Endometrial microvascular endothelial cells (primary cell): ENCODE results near the gene AKAP13. TPM values are rescaled to one million over a fixed set of nuclear protein-coding genes. Genes with fewer than 3 reads are reported as not detected.
"Not testable (repeated sequence)": the region's sequence is repeated elsewhere in the genome, so short reads cannot be mapped to it uniquely, and the experiment has no call there.

ENCODE experiments used
- in situ Hi-C: cut with HindIII; loops from 2 replicates; pipeline ENCODE4 v1.10.0; 2017; ENCODE audit warnings: low sequenced_read_pairs, low pct_unique_long_range_greater_than_20kb; ENCODE audit errors: inconsistent ontology term
- total RNA-seq: library from RNA; depleted of rRNA; stranded (reverse); fragments of >200 nt; gene quantifications from one replicate; pipeline ENCODE4 v1.2.3, GENCODE V29; 2015; ENCODE audit errors: inconsistent ontology term

Gene AKAP13
- total RNA-seq, 1 donor from 2014 or later, result 27.7 TPM

DNA sequence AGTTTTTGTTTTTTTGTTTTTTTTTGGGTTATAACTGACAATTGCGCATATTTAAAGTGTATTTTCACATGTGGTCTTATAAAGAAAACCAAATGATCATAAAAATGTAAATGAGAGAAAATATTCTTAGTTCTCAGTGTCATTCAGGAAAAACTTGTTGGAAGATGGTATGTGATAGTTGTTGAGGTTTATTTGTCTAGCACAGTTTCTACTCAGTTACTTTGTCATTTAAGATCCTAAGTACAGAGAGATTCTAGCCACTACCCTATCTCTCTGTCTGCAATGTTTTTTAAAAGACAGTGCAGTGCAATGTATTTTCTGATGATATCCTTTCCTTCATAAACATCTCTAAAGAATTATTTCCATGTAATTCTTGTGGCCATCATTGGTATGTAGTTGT, 46.1 kb downstream of the AKAP13 start:
- in situ Hi-C loops, result no loop called here

DNA sequence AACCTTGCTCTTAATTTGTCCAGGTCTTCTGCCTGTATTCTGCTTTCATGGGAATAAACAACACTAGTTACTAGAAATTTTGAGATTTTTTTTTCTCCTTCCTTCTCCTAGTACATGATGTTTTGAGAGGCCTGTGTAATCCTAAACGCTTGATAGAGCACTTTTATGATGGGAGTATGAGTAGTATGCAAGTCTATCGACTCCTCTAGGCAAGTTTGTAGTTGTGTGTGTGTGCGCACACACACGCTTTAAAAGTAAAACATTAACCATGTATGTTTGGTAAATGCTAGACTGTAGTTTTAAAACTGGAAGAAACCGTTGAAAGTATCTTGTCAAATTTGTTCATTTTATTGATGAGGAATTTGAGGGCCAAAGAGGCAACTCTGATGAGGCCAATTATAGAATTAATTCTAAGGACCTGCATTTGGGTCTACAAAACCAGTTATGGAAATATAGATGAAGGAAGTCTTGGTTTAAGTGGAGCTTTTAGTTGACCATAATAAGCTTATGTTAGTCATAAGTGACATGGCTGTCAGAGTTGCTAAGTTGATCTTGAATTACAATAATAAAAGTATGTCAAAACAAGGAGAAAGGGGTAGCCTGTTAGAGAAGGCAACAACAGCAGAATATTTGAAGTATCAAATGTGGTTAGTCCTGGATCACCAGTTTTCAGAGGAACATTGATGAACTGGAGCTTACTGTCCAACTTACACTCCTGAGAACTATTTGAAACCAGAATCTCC, 47.1 kb downstream of the AKAP13 start:
- in situ Hi-C loops, result no loop called here

DNA sequence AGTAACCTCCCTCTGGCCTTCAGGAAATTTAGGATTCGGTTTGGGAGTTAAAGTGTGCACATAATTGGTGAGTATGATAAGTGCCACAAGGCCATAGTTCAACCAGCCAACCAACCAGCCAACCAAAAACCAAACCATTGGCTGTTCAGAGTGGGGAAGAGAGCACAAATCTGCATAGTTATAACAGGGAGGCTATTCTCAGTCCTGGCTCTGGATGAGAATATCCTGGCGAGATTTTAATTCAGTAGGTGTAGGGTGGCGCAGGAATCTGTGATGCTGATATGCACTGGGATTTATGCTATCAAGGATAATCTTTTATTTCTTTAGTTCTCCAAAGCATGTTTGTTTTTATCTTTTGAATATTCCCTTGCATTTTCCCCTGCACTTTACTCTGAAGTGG, 49.1 kb downstream of the AKAP13 start:
- in situ Hi-C loops, result no loop called here

DNA sequence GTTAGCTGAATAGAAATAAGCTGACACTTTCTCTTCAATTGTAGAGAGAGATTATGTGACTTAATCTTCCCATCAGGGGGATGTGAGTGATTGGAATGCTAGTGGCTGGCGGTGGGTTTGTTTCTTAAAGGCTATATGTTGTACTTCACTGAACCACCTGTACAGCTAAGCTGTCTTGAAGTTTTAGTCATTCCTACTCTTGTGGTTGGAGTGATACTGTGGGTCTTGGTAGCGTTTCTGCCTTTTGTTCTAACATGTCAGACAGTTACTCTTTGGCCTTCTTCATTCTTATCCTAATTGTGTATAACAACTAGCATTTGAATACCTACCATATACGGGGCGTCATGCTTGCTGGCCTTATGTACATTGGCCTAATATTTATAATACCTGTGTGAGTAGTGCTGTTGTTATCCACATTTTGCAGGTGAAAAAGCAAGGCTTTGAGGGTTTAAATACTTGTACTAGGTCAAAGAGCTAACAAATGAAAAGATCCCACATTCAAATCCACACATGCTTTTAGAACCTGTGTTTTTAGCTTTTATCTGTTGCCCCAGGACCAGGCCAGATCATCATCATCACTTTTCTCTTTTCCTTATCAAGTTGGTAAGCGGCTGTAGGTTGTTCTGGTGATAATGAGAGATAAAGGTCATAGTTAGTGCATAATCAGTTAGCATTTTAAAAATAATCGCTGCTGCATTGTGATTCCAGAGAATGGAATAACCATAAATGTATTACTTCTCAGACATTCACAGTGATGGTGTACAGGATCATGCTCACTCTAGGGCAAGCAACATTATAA, 50.2 kb downstream of the AKAP13 start:
- in situ Hi-C loops, result no loop called here

DNA sequence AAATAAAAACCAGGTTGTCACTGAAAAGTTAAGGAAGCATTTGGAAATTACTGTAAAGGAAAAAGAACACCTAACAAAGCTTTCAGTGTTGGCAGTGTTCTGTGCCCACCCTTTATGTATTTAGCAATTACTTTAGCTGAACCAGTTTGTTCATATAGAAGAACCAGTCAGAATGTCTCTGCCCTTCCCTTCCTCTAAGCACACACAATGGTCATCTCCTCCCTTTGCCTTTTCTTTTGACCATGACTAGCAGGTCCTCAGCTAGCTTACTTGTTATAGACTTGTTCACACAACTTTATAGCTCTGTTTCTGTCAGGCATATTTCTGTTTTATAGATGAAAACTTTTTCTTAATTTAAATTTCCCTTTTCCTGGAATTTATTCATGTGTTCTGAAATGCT, 59.6 kb downstream of the AKAP13 start:
- in situ Hi-C loops, result no loop called here

DNA sequence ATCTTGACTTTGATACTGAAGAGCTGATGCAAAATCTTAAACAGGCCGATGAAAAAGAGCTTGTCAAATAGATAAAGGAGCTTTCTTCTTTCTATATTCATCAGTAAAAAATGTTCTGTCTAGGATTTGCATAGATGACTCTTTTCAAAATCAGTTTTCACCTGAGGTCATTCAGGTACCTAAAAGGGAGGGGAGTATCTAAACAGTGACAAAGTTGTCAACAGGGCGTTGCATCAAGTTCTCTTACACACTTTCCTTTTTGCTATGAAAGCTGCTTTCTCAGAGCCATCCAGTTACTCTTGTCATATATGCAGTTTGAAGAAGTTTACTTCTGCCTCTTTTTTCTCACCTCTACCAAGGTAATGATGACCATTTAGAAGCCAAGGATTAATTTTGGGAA, 60.0 kb downstream of the AKAP13 start:
- in situ Hi-C loops, result no loop called here

DNA sequence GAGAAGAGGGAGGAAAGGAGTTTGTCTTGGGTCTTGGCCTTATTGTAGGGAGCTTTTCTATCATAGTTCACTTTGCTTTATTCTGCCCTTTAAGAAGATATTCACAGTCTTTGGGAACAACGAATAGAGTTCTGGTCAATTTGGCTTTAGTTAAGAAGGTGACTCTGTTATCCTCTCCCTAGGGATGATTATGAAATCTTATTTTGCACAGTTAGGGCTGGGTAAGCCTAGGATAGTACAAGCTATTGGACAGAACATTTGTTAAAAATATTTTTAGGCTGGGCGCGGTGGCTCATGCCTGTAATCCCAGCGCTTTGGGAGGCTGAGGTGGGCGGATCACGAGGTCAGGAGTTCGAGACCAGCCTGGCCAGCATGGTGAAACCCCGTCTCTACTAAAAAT, 61.5 kb downstream of the AKAP13 start:
- in situ Hi-C loops, result not testable (repeated sequence)

DNA sequence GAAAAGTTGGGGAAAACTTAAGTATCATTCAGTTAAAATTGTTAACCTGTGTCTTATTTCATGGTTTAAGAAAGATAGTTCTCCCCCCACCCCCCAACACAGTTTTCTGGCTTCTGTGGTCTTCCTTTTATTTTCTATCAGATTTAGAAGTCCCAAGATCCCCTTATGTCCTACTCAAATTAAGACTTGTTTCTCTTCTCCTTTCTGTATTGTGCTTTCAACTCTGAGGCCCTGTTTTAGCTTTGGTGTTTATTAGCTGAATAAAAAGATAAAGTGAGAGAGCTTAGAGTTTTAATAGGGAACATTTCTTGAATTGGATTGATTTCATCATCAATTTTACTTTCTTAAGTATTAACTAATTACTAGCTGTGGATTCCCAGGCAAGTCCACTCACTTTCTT, 62.6 kb downstream of the AKAP13 start:
- in situ Hi-C loops, result no loop called here

DNA sequence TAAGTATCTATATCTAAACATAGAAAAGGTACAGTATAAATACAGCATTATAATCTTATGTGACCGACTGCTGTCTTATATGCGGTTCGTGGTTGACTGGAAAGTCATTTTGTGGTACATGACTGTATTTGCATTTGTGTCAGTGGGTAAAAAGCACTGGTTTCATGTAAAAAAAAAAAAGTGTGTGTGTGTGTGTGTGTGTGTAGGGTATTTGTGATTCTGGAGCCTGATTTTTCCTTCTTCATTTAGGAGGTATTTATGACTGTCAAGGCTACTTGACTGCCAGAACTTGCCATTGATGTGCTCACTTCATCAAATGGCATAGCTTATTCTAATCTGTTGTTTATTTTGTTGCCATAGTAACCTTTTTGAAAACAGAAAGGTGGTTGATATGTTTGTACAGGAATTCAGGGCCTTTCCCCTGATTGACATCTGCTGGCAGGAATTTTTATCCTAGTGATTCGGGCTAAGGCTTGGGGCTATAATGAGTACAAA, 63.2 kb downstream of the AKAP13 start:
- in situ Hi-C loops, result no loop called here

DNA sequence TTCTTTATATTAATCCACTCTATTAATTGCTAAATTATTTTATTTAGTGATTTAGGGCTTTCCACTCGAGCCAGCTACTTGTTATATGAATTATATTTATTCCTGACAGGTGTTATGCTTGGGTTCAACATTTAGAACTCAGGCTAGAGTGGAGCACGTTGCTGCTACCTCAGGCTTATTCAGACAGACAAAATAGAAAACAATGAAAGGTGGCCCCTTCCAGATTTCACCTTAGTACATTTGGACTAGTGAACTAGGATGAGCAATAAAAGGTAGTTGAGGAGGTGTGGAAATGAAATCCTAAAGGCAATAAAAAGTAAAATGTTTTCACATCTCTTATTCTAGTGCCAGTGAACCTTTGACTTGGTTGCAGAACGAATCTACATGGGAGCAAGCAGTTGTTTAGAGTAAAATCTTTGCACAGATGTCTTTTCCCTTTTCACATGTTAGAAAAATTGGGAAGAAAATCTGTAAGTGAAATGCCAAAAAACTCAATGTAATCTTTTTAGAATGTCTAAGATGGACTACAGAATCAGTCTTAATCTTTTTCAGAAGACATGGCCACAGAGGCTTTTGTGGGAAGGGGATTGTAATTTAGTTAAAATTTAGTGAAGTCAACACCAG, 63.8 kb downstream of the AKAP13 start:
- in situ Hi-C loops, result no loop called here

DNA sequence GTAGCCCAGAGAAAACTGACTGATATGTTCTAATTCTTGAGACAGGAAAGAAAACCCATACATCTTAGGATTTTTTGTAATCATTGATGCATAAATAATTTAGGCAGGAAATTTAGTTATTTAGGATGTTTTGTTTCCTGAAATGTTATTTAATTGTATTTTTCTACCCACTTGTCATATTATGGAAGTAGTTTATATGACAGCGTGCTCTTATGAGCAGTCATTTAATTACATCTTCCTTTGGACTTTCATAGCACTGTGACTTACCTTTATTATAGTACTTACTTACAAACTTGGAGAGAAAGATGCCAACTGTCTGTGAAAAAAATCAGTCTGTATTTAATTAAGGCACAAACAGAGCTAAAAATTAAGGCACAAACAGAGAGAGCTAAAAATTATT, 65.0 kb downstream of the AKAP13 start:
- in situ Hi-C loops, result no loop called here

DNA sequence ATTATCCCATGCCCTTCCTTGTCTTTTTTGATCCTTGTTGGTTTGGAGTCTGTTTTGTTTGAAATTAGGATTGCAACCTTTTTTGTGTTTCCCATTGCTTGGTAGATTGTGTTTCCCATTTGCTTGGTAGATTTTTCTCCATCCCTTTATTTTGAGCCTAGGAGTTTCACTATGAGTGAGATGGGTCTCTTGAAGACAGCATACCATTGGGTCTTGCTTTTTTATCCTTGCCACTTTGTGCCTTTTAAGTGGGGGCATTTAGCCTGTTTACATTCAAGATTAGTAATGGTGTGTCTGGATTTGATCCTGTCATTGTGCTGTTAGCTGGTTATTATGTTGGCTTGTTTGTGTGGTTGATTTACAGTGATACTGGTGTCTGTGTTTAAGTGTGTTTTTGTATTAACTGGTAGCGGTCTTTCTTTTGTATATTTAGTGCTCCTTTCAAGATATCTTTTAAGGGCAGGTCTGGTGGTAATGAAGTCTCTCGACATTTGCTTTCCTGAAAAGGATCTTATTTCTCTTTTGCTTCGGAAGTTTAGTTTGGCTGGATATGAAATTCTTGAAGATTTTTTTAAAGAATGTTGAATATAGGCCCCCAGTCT, 70.8 kb downstream of the AKAP13 start:
- in situ Hi-C loops, result no loop called here

DNA sequence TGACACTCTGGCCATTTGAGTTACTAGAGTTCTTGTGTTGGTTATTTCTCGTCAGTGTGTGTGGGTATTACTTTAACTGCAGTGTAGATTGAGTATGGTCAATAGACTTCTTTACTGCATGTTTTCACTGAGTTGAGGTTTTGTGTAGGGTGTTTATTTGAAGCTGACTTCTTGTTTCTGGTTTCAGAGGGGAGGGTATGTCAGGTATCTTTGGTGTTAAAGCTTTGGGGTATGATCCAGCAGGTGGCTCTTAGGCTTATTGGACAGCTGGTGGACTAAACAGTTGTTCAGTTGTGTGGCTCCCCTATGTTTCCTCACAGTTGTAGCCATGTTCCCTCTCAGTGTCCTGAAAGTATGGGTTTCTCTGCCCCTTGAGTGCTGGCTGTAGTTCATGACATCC, 72.0 kb downstream of the AKAP13 start:
- in situ Hi-C loops, result no loop called here

DNA sequence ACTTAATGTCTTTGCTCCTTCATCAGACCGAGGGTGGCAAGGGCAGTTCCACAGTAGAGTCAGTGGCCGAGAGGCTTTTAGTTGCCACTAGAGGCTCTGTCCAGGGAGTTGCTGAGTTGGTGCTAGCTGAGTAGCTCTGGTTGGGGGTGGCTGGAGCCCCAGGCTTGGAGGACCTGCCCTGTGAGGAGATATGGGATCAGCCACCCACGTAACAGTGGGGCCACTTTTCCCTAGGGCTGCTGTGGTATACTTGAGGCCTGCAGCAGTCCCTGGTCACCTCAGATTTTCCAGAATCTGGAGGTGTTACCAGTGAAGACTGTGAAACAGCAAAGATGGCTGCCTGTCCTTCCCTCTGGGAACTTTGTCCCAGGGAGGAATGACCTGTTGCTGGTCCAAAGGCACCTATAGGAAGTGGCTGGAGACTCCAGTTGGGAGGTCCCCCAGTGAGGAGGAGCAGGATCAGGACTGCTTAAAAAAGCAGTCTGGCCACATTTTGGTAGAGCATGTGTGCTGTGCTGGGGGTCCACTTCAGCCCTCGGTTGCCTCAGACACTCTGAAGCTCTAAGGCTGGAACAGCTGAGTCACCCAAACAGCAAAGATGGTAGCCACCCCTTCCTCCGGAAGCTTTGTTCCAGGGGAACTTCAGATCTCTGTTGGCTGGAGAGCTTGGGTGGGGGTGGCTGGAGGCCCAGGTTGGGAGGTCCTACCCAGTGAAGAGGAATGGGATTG, 72.9 kb downstream of the AKAP13 start:
- in situ Hi-C loops, result no loop called here

DNA sequence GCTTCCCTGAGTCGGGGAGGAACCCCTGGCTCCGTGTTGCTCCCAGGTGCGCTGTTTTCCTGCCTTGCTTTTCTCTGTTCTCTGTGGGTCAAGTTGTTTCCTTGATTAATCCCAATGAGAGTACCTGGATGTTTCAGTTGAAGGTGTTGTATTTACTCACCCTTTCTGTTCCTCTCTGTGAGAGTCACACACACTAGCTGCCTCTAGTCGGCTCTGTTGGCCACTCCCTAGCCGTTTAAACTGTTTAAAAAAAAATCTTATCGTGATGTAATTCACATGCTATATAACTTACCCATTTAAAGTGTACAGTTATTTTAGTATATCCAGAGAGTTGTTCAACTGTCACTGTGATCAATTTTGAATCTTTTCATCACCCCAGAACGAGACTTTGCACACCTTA, 74.0 kb downstream of the AKAP13 start:
- in situ Hi-C loops, result no loop called here

DNA sequence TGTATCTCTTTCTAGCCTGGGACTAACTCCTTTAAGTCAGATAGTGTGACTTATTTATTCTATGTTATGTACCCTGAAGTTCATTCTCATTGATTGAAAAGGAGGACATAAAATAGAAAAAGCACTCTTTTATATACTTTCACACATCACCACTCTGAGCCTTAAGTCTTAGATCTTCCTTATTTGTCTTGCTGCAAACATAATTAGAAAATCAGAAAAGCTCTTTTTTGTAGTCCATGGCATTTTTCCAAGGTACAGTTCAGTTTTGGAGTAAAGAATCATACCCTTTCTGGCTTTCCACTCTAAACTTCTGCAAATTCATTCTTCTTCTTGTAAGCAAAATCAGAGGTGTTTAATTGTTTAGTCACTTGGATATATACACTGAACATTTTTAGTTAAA, 75.5 kb downstream of the AKAP13 start:
- in situ Hi-C loops, result no loop called here

DNA sequence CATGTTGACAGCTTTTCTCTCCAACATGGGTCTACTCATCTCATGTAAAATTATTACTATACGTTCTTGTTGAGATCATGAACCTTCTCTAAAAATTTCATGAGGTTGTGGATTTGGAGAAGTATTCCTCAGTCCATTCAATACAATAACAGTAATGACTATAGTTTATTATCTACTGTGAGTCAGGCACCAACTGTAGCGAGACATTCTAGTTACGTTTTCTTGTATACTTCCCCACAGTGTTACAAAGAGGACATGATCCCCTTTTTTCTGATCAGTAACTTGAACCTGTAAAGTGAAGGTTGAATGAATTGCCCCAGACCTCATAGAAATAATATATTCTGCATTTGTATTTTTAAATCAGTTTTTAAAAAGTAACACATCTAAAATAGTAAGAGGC, 76.4 kb downstream of the AKAP13 start:
- in situ Hi-C loops, result no loop called here

DNA sequence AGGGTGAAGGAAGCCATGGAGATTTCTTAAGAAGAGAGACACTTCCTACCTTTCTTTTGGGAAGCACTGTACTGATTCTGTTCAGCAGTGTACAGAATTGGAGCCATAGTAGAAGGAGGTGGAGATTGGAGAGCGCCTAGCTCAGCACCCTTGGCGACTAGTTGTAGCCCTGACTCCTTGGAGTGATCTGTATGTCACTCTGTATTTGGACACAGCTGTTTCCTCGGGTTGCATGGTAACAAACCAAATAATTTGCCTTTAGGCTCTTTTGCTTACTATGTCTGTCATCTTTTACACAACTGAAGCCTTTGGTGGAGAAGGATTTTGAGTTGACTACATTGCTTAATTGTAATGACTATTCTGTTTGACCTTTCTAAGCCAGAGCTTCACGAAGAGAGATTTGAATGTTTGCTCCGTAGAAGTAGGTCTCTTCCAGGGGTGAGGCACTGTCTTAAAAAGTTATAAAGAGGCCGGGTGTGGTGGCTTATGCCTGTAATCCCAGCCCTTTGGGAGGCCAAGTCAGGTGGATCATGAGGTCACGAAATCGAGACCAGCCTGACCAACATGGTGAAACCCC, 77.1 kb downstream of the AKAP13 start:
- in situ Hi-C loops, result no loop called here

DNA sequence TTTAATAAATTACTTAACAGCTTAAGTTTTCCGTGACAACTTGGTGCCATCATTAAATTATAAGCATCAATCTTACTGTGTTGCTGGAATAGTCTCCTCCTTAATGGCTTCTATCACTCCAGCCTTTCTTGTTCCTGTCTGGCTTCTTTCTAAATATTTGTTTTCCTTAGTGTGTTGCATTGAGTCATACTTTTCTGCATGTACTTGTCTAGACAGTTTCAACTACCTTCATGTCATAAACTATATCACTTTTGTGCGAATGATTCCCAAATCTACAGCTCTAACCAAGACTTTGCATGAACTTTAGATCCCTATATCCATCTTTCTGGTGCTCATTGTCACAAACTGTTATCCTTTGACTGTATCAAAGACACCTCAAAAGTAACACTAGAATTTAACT, 78.4 kb downstream of the AKAP13 start:
- in situ Hi-C loops, result no loop called here
